ENCODE measurements around the gene PDE6B. TPM values are rescaled to one million over a fixed set of nuclear protein-coding genes. Genes with fewer than 3 reads are reported as not detected.

The PDE6B gene
- total and polyA plus RNA-seq, 2 of the 13 experiments (the other 11 are each of a cell fraction or from before 2014, with no cell fraction given) = 0.38 to 0.40 TPM

- TF ChIP-seq ZBTB46 (CRISPR knock-in tag; IDR thresholded peaks at IDR 0.05; ENCODE audit: borderline replicate concordance) (no peak), MTF1 (CRISPR knock-in tag; IDR thresholded peaks at IDR 0.05) (no peak), PRPF4 (IDR thresholded peaks at IDR 0.05; ENCODE audit: low read depth, low read length, poor library complexity, severe bottlenecking) (no peak), TCF7 (IDR thresholded peaks at IDR 0.05; ENCODE audit: low read depth) (no peak), ZNF883 (CRISPR knock-in tag; IDR thresholded peaks at IDR 0.05; ENCODE audit: not compliant biosample characterization) (no peak), KAT8 (CRISPR knock-in tag; IDR thresholded peaks at IDR 0.05) (peak; percentile 70), SMAD3 (CRISPR knock-in tag; IDR thresholded peaks at IDR 0.05) (peak; percentile 71; the same call in 1 of the 2 replicates), ZNF816 (CRISPR knock-in tag; IDR thresholded peaks at IDR 0.05; ENCODE audit: borderline replicate concordance) (peak; percentile 89; the same call in 1 of the 2 replicates), HNRNPLL (IDR thresholded peaks at IDR 0.05; ENCODE audit: low read depth, low read length, poor library complexity, severe bottlenecking) (no peak), SRSF4 (IDR thresholded peaks at IDR 0.05; ENCODE audit: low read depth, low read length, poor library complexity, severe bottlenecking) (no peak), ZNF317 (CRISPR knock-in tag; IDR thresholded peaks at IDR 0.05) (0 out of 2 replicates have a peak, but pooled peaks have one; percentile 32), E2F2 (CRISPR knock-in tag; IDR thresholded peaks at IDR 0.05; ENCODE audit: borderline replicate concordance) (no peak), ZNF124 (CRISPR knock-in tag; IDR thresholded peaks at IDR 0.05) (0 out of 2 replicates have a peak, but pooled peaks have one; percentile 28), MBD4 (IDR thresholded peaks at IDR 0.05; ENCODE audit: borderline replicate concordance, low read length) (no peak), SAFB2 (CRISPR knock-in tag; IDR thresholded peaks at IDR 0.05; ENCODE audit: borderline replicate concordance, low read depth) (no peak), MAFG (CRISPR knock-in tag; IDR thresholded peaks at IDR 0.05) (no peak), TSC22D2 (CRISPR knock-in tag; IDR thresholded peaks at IDR 0.05; ENCODE audit: borderline replicate concordance) (peak; percentile 60; the same call in 1 of the 2 replicates), ZNF275 (CRISPR knock-in tag; IDR thresholded peaks at IDR 0.05; ENCODE audit: borderline replicate concordance) (no peak), ZNF558 (CRISPR knock-in tag; IDR thresholded peaks at IDR 0.05; ENCODE audit: borderline replicate concordance) (no peak), NFYC (CRISPR knock-in tag; IDR thresholded peaks at IDR 0.05) (no peak), ZNF589 (CRISPR knock-in tag; conservative IDR thresholded peaks at IDR 0.05) (no peak), SPEN (CRISPR knock-in tag; IDR thresholded peaks at IDR 0.05; ENCODE audit: low read depth) (0 out of 2 replicates have a peak, but pooled peaks have one; percentile 71), ZNF329 (CRISPR knock-in tag; IDR thresholded peaks at IDR 0.05; ENCODE audit: low read depth) (no peak), DNMT1 (CRISPR knock-in tag; IDR thresholded peaks at IDR 0.05) (no peak)
- TF ChIP-seq, protein P1, sequence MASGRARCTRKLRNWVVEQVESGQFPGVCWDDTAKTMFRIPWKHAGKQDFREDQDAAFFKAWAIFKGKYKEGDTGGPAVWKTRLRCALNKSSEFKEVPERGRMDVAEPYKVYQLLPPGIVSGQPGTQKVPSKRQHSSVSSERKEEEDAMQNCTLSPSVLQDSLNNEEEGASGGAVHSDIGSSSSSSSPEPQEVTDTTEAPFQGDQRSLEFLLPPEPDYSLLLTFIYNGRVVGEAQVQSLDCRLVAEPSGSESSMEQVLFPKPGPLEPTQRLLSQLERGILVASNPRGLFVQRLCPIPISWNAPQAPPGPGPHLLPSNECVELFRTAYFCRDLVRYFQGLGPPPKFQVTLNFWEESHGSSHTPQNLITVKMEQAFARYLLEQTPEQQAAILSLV (CRISPR knock-in tag; IDR thresholded peaks at IDR 0.05; ENCODE audit: borderline replicate concordance) = no peak
Observed at GRCh38 chr4:692771-693554, 67.6 kb downstream of the PDE6B start (continued).
